Stimulated activated CD8-positive, alpha-beta memory T cell treated with anti-CD3 and anti-CD28 coated beads, Interleukin-15, amount 100 ng/mL, for 24 hours (primary cell): Measurements from ENCODE around the gene NDUFAF8.

Experiments used
- DNase-seq: peaks from one replicate; pipeline ENCODE4 v3.0.0-alpha.2; 2020; ENCODE audit warnings: low read depth

NDUFAF8 gene

DNA sequence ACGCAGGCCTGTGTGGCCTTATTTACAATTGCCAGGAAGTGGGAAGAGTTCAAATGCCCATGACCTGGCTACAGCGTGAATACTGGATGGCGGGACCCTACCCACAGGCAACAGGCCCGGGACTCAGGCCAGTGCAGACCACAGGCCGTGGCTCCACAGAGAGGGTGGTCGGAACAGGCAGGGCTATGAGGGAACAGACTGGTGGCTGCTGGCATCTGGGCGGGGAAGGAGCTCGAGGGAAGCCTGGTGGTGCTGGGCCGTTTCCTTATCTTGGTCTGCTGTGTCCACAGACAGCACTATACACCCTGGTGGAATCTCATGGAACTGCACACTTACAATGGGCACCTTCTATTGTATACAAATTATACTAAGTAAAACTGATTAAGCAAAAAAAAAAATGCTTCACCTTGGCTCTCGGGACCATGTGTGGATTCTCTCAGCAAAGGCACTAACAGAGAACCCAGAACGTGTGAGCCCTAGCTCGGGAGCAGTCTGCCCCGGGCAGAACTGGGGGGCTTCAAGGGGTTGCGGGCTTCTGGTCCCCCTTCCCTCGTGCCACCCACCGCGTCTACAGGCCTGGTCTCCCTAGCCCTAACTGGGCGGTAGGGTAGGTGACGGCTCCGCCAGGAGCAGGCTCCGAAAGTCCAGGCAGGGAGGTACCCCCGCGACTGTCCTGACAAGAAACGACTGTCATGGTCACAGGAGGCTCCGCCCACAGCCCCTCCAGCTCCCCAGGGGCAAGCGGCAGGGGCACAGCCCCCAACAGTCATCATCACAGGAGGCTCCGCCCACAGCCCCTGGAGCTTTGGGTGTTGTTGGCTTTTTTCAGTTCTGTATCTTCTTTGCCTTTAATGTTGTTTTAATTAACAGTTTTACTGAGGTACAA, 38.2 kb upstream of the NDUFAF8 start:
- no peak for DNase-seq

DNA sequence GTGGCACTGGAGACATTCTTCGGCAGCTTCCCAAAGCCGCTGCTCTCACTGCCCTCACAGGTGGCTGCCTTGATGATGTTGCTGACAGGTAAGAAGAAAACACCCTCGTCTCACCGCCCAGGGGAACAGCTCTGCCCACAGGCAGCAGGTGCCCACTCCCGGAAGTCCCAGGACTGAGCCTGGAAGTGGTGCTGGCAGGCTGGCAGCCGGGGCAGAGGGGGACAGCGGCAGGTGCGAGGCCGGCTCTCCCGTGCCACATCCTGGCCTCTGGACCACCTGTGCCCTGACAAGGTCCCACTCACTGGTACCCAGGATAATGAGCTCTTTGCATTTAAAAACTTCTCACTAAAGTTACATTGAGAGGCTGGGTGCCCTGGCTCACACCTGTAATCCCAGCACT, 36.8 kb upstream of the NDUFAF8 start:
- DNase-seq: no peak

DNA sequence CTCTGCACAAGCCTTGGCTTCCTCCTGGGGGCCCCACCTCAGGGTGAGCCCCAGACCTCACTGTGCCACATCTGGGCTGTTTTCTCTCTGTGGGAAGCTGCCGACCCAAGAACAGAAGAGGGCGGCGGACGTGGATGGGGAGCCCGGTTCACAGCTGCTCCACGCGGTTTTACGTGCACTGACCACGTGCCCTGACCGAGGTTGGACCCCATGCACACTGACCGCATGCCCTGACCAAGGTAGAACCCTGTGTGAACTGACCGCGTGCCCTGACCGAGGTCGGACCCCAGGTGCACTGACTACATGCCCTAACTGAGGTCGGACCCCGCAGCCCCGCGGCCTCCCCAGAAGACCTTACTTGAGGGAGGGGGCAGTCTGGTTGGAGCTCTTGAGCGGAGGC, 36.0 kb upstream of the NDUFAF8 start:
- DNase-seq: no peak

DNA sequence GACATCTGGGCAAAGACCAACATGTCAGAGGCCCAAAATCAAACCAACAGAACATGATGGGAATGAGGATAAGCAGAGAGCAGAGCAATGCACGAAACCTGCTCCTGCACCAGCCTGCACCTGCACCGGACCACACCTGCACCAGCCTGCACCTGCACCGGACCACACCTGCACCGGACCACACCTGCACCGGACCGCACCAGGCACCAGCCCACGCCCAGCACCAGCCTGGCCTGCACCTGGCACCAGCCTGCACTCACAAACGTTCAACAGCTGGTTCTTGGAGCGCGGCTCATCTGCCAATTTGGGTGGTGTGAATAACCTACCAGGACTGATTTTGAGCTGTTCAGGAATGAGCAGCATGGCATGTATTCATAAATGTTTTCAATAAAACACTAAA, 34.5 kb upstream of the NDUFAF8 start:
- no peak for DNase-seq

DNA sequence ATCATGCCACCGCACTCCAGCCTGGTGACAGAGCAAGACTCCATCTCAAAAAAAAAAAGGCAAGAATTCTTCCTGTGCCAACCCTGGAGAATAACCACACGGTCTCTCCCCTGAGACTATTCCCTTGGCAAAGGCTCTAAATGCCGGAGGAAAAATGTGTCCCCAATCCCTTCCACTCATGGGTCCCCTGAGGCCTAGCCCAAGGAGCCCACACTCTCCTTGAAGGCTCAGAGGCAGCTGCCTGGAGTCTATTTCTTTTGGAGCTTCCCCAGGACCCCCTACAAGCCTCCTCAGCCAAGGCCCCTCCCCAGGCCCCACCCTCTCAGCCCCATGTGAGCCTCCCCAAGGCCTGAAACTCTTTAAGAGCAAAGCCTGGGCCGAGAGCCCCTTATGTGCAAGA, 33.0 kb upstream of the NDUFAF8 start:
- DNase-seq: no peak

DNA sequence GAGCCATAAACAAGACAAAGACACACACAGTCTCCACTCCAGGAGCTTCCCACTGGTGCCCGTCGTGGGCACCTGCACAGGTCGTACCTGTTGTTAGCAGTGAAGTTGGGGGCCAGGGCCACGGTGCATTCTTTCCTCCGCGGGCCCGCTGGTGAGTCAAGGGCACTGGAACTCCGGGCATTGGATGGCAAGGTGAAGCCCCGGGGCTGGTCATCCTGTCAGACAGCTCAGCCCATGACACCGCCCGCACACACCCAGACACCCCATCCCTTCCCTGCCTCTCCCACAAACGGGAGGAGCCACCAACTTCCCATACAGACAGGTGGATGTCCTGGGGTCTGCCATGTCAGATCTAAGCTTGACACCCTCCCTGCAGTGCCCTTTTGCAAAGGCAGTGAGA, 32.5 kb upstream of the NDUFAF8 start:
- DNase-seq: no peak

DNA sequence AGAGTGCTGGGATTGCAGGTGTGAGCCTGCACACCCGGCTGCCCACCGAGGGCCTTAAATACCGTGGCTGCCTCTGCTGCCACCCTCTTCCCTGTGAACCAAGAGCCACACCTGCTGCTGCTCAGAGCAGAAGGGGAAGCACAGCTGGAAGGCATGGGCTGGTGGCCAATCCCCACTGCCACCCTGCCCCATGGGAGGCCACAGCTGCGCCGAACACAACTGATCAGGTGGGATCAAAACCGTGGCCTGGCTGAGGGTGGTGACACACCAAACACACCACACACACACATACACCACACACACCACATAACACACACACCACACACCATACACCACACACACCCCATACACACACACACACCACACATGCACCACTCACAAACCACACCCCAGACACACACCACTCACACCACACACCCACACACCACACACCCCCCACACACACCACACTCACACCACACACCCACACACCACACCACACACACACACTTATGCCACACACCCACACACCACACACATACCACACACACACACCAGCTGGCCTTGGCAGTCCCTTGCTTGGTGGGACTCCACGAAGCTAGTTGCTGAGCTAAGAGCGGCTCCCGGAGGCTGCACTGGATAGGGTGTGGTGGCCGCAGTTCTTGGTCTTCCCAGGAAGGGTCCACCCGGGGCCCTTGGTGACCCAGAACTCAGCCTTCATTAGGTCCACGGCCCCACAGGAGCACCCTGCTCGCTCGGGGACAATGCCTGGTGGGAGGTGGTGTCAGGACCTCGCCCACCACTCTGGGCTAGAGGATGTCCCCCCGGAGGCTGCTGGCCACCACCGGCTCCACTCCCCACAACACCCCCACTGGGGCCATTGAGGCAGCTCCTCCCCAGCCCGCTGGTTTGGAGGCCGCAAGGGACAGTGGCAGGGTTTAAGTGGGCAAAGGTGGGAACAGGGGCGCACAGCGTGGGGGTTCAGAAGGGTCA, 31.2 kb upstream of the NDUFAF8 start:
- DNase-seq: no peak

DNA sequence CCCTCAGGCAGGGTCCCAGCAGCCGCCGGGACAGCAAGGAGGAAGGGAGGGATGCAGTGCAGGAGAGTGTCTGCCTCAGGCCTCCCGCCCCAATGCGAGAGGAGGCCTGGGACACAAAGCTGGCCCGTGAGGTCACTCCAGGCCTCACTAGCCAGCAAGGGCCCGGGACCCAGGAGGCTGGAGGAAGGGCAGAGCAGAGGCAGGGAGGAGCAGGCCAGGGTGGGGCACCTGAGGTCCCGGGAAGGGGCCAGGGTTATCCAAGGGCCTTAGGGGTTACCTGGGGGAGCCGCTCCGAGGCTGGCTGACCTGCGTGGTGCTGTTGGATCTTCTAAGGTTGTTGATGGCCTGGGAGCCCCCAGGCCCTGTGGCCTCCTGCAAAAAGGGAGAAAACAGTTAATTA, 30.5 kb upstream of the NDUFAF8 start:
- no peak for DNase-seq

DNA sequence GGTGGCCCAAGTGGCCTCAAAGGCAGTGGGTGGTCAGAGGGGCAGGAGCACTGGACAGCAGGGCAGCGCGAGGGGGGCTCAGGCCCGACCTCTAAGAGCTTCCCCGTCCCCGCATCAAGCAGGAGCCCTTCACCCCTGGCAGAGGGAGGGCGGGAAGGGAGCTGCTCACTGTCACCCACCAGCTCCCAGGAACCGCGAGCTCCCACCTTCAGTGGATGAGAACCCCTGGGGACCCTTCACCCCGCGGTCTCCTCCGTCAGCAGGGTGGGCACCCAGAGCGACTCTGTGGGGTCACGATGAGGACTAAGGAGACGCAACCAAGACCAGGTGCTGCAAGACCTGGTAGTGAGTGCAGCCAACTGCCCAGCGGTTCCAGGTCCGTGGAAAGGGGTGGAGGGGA, 30.0 kb upstream of the NDUFAF8 start:
- DNase-seq: no peak

DNA sequence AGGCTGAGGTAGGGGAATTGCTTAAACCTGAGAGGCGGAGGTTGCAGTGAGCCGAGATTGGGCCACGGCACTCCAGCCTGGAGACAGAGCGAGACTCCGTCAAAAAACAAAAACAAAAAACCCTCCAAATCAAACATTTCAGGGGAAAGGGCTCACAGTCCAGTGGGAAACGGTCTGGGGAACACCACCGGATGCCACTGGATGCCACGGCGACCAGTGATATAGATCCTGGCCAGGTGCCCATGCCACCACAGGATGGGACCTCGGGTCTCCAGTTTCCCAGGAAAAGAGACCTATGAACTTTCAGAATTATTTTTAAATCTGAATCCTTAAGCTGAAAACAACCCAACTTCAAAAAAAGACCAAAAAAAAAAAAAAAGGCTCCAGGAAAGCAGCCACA, 28.7 kb upstream of the NDUFAF8 start:
- DNase-seq: no peak

DNA sequence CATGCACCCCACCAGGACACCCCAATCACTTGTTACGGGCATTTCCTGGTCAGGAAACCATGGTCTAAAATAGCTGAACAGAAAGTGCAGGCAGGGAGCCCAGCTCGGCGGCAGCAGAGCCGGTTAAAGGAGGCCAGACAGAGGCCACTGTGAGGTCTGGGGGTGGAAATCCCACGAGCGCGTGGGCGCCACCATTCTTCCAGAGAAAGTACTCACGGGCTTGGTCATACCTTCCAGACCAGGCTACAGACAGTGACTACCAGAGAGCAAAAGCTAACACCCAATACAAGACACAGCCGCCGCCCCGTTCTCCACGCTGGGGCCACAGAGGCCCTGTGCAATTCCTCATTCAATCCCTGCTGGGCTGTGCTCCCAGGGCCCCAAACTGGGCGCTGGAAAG, 28.2 kb upstream of the NDUFAF8 start:
- DNase-seq: no peak

DNA sequence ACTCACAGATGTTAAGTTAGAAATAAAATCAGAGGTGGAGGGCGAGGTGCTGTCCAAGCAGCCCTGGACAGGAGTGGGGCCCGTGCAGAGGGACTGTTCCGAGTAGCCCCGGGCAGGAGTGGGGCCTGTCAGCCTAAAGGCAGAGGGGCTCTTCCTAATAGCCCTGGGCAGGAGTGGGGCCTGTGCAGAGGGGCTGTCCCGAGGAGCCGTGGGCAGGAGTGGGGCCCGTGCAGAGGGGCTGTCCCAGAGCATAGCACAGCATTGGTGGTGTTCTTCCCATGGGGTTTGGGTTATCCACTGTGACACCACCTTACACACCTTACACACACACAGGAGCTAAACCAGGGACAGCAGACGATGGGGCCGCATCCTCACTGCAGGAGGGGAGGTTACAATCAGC, 26.8 kb upstream of the NDUFAF8 start:
- DNase-seq: no peak

DNA sequence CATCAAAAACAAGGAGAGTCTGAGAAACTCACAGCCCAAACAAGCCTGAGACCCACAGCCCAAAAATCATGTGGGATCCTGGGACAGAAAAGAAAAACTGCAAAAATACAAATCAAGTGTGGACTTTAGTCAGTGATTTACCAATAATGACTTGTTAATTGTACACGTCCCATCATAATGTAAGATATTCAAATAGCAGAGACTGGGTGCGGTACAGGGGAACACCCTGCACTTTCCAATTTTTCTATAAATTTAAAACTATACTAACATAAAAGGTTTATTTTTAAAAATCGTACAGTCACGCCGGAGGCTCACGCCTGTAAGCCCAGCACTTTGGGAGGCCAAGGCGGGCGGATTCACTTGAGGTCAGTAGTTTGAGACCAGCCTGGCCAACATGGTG, 25.1 kb upstream of the NDUFAF8 start:
- DNase-seq: no peak

DNA sequence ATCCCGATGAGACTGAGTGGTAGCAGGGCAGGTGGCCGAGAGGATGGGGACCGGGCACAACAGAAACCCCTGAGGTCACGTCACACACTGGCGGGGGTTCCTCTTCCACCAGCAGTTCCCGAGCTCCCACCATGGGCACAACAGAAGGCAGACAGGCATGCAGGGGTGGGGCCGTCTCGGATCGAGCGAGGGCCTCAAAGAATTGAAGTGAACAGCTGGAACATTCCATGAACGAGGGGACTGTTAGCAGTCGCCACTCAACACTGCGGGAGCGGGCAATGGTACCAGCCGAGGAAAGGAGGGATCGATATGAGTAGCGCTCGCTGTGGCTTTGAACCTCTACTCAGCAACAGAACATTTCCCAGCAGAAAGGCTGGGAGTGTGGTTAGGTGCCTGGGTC, 21.6 kb upstream of the NDUFAF8 start:
- no peak for DNase-seq

DNA sequence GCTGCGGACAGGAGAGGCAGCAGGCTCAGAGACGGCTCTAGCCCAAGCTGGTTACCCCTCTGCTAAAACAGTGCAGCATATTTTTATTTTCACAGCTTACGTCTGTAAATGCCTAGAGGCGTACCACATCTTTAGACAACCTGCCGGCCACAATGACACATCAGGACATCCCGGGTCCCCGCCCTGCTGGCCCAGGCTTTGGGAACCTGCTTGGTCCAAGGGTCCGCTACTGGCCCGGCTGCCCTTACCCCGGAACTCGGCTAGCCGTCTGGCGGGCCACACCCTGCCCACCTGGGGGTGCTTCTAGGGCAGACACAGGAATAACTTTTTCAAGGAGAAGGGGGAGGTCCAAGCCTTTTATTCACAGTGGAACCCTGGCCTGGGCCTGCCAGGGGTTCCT, 20.7 kb upstream of the NDUFAF8 start:
- no peak for DNase-seq

DNA sequence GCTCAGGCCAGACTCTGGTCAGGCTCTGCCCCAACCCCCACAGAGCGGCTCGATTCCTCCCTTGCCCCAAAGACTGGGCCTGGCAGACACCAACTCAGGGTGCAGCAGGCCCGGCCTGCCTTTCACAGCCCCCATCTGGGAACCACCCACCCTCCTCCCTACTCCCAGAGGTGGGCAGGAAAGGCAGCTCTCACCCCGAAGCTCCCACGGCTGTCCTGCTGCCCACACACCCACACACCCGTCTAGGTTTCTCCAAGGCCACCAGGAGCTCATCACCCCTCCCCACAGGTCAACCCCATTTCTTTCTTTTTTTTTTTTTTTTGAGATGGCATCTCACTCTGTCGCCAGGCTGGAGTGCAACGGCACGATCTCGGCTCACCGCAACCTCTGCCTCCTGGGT, 20.1 kb upstream of the NDUFAF8 start:
- no peak for DNase-seq

DNA sequence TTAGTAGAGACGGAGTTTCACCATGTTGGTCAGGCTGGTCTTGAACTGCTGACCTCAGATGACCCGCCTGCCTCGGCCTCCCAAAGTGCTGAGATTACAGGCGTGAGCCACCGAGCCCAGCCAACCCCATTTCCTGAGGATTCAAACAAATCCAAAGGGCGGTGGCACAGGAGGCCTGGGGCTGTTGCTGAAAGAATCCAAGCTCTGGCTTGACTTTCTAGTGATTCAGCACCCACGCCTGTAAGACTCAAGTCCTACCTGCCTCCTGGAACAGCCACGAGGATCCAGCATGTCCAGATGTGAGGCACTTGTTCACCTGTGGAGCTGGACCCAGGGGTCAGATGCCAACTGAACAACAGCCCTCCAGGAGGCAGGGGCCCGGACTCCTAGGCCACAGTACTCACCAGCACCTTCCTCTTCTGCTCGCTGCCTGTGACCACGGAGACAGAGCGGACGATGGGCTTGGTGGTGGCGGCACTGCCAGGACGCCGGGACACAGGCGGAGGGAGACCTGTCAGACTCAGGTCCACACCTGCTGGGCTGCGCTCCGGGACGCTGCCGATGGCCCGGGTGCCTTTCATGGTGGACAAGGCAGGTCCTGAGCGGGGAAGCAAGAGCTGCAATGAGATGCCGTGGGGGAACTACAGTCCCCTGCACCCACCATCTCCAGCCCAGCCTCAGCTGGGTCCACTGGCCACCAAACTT, 19.5 kb upstream of the NDUFAF8 start:
- no peak for DNase-seq

DNA sequence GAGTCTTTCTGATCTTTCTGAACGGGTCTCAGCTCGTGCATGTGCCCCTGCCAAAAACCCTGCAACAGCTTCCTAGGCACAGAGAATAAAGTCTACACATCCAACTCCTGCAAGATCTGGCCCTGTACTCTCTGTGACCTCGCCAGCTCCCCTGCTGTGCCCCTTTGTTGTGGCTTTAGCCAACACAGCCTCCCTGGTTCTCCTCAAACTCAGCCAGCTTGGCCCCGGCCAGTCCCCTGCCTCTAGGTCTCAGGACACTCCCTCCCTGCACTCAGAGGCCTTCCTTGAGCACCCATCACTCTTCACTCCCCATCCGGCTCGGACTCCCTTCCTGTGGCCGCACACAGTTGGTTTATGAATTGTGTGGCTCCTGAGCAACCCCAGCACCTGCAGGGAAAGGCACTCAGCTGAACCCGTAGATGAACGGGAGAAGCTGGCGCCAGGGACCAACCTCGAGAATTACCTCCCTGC, 17.7 kb upstream of the NDUFAF8 start:
- no peak for DNase-seq

DNA sequence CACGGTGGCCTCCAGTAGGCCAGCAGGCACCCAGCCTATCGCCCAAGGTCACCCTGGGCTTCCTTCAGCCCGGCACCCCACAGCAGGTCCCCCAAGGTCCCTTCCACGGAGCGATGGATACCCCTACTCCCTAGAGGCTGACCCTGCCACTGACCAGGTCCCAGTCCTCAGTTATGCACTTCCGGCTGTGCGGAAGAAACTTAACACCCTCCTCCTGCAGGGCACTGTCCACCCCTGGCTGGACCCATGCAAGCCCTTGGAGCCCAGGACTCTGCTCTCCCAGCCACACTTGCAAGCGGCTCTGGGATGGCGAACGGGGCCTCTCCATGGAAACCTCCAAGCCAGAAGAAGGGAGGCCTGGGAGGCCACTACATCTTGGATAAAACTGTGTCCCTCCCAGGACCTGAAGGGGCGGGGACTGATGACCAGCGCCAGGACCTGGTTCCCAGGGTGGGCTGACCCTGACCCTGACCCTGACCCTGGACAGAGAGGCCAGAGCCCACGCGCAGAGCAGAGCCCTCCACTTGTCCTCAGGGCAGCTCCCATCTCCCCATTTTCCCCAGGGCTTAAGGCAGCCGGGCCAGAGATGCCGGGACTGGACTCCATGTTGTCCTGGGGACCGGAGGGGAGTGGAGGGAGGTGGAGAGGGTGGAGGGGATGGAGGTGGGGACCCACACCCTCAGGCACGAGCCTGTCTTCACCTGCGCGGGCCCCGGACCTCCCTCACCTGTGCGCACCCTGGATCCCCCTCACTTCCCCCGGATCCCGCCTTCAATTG, 17.1 kb upstream of the NDUFAF8 start:
- DNase-seq: no peak

DNA sequence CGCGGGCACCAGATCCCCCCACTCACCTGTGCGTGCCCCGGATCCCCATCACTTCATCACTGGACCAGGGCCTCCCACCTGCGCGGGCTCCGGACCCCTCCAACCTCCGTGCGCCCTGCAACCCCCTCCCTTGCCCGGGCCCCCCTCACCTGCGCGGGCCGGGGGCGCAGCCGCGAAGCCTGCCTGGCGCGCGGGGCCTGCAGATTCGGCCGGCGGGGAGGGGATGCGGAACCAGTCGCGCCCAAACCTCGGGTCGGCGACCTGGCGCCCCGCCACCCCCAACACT, 16.6 kb upstream of the NDUFAF8 start:
- DNase-seq: no peak

DNA sequence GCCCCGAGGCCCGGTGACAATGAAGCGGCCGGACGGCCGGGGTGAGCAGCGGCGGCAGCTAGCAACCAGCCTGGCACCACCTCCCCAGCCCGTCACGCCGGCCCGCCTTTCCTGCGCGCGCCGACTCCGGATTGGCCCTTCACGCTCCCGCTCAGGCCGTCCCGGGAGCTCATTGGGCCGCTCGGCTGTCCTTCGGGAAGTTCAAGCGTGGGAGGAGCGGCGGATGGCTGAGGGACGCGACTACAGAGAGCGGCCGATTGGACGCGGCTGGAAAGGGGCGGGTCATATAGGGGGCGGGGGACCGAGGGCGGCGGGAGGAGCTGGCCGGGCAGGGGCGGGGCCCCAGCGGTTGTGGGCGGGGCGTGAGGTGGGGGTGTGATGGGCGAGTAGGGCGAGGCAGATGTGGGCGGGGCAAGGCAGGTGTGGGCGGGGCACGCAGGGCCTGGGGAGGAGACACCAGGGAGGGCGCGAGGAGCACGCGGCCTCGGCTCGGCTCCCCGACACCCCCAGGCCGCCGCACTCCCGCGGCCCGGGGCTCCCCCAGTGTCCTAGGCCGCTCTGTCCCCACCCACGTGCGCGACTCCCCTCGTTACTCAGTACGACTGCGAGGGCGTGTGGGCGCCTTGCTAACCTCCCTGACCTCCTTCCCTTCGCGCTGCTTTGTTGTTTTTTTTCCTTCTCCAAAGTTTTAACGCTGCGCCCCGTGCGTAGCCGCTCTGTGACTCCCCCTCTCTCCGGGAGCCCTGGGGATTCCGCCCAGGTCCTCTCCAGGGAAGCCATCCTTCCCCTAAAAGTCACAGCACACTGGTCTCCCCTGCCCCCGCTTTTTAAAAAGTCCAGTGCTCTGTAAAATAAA, 16.0 kb upstream of the NDUFAF8 start, which contains the start of gene CEP131:
Gene CEP131 (minus strand): TSS at position 60 of the 856 bp plus-strand sequence. CDS start 2,909 bp downstream, outside the sequence.
- peak; percentile 100 for DNase-seq
